ENCODE data around the gene ZNF581.

ZNF581 gene

DNA sequence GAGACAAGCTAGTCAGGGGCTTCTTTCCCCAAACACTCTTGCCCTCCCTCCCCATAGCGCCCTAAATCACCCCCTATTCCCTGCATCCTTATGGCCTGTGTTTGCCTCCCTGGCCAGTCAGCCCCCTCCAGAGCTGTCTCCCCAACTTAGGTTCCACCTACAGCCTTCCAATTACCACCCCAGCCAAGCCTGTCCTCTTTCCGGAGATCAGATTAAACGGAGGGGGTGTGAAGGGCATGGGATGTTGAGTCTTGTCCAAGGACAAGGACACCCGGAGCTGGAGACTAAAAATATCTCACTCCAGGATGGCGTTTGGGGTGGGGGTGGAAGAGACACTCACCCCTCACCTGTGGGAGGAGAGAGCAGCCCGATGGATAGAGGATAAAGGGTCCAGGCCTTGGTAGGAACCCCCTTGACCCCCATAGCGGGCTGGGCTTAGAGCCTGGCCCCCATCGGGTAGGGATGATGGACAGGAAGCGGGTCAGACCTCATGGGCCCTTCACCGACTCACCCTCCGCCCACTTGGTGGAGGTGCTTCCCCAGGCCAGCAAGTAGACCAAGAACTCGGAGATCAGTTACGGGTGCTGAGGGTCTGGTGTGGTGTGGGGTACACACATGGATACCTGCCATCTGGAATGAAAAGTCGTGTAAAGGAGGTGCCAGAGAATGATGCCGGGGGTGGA is 32.0 kb upstream of the ZNF581 start:
- DNase-seq, result no peak

DNA sequence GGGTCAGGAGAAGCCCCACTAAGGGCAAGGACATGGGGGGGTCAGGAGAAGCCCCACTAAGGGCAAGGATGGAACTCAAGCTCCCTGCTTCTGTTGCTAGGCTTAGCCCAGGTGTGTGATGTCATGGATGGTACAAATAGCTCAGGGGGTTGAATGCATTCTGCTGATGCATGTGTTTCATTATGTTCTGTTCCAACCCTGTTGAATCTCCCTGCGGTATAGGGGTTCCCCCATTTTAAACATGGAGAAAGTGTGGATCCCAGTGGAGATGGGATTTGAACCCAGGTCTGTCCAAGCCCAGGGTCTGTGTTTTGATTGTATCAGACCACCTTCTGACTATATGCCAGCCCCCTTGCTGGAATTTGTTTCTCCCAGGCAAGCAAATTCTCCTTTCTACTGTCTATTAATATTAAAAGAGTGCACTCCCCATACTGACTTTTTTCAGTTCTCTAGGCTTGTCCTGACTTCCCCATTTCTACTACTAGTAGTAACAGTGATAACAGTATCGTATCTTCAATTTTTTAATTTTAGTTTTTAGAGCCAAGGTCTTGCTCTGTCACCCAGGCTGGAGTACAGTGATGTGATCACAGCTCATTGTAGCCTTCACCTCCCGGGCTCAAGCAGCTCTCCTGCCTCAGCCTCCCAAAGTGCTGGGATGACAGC is 31.3 kb upstream of the ZNF581 start:
- no peak for DNase-seq

DNA sequence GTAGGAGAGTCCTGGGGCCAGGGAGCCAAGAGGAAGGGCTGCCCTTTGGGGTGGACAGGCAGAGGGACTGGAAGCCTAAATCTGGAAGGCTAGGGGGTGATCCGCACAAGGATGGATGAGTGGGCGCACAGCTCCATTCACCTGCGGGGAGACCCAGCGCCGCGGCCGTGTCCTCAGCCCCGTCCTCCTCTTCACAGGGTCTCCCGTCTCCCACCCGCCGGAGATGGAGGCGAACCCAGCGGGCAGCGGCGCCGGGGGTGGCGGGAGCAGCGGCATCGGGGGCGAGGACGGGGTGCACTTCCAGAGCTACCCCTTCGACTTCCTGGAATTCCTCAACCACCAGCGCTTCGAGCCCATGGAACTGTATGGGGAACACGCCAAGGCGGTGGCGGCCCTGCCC is 30.1 kb upstream of the ZNF581 start:
- DNase-seq, result no peak

DNA sequence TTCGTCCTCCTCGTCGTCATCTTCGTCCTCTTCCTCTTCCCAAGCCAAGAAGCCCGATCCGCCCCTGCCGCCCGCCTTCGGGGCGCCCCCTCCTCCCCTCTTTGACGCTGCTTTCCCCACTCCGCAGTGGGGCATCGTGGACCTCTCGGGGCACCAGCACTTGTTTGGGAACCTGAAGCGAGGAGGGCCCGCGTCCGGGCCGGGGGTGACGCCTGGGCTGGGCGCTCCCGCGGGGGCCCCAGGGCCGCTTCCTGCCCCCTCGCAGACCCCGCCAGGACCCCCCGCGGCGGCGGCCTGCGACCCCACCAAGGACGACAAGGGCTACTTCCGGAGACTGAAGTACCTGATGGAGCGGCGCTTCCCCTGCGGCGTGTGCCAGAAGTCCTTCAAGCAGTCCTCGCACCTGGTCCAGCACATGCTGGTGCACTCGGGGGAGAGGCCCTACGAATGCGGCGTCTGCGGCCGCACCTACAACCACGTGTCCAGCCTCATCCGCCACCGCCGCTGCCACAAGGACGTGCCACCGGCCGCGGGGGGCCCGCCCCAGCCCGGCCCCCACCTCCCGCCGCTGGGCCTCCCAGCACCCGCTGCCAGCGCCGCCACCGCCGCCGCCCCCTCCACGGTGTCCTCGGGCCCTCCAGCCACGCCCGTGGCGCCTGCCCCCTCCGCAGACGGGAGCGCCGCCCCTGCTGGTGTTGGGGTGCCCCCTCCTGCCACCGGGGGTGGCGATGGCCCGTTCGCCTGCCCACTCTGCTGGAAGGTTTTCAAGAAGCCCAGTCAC is 29.3 kb upstream of the ZNF581 start:
- DNase-seq, result no peak

DNA sequence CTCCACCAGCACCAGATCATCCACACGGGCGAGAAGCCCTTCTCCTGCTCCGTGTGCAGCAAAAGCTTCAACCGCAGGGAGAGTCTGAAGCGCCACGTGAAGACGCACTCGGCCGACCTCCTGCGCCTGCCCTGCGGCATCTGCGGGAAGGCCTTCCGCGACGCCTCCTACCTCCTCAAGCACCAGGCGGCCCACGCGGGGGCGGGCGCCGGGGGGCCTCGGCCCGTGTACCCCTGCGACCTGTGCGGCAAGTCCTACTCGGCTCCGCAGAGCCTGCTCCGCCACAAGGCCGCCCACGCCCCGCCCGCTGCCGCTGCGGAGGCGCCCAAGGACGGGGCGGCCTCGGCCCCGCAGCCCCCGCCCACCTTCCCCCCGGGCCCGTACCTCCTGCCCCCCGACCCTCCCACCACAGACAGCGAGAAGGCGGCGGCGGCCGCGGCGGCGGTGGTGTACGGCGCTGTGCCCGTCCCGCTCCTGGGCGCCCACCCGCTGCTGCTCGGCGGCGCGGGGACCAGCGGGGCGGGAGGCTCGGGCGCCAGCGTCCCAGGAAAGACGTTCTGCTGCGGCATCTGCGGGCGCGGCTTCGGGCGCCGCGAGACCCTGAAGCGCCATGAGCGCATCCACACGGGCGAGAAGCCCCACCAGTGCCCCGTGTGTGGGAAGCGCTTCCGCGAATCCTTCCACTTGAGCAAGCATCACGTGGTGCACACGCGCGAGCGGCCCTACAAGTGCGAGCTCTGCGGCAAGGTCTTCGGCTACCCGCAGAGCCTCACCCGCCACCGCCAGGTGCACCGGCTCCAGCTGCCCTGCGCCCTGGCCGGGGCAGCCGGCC is 28.5 kb upstream of the ZNF581 start:
- no peak for DNase-seq

DNA sequence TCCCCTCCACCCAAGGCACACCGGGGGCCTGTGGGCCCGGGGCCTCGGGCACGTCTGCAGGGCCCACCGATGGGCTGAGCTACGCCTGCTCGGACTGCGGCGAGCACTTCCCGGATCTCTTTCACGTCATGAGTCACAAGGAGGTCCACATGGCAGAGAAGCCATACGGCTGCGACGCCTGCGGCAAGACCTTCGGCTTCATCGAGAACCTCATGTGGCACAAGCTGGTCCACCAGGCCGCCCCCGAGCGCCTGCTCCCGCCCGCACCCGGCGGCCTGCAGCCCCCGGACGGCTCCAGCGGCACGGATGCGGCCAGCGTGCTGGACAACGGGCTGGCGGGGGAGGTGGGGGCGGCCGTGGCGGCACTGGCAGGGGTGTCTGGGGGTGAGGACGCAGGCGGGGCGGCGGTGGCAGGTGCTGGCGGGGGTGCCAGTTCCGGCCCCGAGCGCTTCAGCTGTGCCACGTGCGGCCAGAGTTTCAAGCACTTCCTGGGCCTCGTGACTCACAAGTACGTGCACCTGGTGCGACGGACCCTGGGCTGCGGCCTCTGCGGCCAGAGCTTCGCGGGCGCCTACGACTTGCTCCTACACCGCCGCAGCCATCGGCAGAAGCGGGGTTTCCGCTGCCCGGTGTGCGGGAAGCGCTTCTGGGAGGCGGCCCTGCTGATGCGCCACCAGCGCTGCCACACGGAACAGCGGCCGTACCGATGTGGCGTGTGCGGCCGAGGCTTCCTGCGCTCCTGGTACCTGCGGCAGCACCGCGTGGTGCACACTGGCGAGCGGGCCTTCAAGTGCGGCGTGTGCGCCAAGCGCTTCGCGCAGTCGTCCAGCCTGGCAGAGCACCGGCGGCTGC is 27.7 kb upstream of the ZNF581 start:
- DNase-seq, result no peak

DNA sequence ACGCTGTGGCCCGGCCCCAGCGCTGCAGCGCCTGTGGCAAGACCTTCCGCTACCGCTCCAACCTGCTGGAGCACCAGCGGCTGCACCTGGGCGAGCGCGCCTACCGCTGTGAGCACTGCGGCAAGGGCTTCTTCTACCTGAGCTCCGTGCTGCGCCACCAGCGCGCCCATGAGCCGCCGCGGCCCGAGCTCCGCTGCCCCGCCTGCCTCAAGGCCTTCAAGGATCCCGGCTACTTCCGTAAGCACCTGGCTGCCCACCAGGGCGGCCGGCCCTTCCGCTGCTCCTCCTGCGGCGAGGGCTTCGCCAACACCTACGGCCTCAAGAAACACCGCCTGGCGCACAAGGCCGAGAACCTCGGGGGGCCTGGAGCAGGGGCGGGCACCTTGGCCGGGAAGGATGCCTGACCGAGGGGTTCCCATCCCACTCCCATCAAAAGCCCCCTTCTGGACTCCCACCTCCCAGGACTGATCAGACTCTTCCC is 27.0 kb upstream of the ZNF581 start:
- DNase-seq, result no peak

DNA sequence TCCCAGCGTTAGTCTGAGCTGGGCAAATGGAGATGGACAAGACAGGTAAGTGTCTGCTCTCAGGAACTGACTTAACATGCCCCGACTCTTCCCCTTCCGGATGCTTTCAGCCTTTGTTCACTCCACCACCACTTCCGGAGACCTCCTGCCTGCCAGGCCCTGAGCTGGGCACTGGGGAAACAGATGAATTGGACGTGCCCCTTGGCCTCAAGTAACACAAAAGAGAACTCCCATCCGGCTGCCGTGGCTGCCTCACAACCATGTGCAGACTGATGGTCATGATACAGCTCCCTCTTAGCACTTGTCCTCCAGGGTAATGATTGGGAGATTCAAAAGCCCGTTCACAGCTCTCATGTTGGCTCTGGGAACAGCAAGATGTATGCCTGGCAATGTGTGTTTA is 26.0 kb upstream of the ZNF581 start:
- no peak for DNase-seq

DNA sequence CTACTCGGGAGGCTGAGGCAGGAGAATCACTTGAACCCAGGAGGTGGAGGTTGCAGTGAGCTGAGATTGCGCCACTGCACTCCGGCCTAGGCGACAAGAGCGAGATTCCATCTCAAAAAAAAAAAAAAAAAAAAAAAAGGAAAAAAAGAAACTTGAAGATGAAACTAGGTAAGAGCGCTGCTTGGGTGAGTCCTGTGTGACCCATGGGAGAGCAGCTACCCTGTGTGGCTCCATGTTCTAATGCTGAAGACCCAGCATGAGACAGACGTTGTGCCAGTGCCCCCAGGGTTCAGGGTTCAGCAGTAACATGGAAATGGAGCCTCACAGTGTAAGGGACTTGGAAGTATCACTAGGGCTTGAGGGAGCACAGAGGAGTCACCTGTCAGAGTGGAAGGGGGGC is 25.0 kb upstream of the ZNF581 start:
- no peak for DNase-seq

DNA sequence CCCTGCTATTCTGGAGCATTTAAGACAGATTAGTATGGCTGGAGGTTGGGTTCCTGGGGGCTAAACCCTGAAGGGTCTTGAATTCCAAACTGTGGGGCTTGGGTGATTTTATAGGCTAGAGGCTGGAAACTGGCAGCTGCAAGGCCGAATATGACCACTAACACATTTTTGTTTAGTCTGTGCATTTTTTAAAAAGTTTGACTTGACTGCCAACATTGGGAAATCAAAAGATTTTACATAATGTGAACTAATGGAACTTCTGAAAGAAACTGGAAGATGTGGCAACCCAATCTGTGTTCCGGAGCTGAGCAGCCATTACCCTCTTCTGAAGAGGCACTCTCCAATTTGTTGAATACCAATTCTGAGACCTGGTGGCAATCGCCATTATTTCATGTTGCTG is 24.2 kb upstream of the ZNF581 start:
- no peak for DNase-seq

DNA sequence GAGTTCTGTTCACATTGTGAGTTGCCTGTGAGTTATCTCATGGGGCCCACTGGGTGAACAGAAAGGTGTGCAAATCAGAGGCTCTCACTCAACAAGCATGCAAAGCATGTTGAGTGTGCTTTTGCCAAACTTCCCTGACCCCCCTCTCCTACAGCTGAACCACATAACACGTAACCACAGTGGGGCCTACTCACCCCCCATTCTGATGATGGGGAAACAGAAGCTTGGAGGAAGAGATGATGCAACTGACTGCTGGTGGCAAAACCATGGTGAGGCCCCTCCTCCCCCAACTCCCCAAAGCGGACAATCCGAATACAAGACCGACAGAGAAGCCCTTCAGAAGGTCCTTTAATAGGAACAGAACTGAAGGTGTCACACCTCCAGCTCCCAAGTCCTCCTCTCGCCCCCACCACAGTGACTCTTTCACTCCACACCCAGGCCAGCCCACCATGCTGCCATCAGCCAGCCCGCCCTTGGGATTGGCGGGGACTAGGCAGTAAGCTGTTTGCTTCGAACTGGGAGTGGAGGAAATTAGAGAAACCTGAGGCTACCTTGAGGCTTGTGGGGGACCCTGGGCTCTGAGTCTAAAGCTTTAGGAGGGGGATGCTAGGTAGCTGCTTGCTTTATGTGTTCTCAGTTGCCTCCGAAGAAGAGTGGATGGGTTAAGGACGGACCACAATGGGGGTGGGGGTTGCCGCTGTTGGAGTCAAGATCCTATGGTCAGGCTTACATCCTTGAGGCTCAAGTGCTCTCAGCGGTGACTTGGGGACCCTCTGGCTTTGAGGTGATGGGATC is 22.8 kb upstream of the ZNF581 start:
- peak in 1 of 5 donors; percentile 24 for DNase-seq

DNA sequence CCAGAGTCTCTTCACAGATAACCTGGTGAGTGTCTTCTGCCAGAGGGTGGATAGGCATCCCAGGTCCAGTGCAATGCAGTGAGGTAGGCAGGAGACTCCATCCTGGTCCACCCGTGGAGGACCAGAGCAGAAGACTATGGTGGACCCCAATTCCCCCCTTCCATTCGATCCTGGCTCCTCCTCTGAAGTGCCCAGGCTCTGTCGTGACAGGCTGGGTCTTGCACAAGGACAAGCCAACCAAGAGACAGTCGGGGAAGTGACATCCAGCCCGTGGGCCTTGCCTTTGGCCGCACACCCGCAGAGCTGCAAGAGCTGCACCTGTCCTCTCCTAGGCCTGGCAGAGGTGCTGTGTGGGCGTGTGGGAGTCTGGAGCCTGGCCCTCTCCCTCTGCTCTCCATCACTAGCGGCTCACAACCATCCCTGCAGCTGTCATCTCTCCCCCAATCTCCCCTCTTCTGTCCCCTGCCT is 22.2 kb upstream of the ZNF581 start:
- DNase-seq, result no peak

DNA sequence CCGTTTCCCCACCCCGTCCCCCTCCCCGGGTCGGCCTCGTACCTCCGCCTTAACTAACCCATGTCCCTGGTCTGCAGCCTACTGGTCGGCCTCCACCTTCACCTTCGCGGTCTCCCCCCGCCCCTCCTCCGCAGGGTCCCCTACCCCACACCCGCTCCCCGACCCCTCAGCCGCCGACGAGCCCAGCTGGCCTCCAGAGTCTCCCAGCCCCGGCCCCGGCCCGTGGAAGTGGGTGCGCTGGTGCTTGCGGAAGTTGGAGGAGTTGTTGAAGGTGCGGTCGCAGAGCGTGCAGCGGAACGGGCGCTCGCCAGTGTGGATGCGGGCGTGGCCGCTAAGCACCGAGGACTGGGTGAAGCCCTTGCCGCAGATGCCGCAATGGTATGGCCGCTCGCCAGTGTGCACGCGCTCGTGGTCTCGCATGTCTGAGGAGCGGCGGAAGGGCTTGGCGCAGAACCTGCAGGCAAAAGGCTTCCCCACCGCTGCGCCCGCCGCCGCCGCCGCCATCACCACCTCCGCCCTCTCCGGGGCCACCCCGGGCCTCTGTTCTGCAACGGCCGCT is 21.7 kb upstream of the ZNF581 start:
- no peak for DNase-seq

DNA sequence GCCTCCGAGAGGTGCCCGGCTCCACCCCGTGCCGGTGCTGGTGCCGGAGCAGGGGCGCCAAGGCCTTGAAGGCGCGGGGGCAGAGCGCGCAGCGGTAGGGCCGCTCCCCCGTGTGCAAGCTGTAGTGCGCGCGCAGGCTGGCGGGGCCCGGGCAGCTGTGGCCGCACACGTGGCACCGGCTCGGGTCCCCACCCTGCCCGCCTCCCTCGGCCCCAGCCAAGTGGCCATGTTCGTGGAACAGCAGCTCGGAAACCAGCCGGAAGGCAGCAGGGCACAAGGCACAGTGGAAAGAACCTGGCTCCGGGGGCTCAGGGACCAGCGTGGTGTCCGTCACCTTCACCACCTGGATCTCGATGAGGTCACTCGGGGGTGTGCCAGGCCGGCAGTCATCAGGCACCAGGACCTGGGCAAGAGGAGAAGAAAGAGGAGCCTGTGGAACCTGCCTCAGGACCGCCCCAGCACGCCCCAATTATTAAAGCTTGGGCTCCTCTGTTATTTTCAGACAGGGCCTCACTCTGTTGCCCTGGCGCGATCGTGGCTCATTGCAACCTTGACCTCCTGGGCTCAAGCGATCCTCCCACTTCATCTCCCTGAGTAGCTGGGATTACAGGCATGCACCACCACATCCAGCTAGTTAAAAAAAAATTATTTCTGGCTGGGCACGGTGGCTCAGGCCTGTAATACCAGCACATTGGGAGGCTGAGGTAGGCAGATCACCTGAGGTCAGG is 21.0 kb upstream of the ZNF581 start:
- no peak for DNase-seq

DNA sequence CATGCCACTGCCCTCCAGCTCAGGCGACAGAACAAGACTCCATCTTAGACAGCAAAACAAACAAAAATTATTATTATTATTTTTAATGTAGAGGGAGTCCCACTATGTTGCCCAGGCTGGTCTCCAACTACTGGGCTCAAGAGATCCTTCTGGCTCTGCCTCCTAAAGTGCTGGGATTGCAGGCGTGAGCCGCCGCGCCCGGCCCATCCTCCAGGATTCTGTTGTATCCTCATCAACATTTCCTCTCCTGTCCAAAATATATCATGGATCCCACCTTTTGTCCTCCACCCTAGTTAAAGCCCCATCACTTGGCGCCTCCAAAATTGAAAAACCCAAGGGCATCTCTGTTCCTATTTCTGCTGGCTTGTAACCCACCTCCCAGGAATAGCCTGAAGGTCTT is 20.3 kb upstream of the ZNF581 start:
- no peak for DNase-seq

DNA sequence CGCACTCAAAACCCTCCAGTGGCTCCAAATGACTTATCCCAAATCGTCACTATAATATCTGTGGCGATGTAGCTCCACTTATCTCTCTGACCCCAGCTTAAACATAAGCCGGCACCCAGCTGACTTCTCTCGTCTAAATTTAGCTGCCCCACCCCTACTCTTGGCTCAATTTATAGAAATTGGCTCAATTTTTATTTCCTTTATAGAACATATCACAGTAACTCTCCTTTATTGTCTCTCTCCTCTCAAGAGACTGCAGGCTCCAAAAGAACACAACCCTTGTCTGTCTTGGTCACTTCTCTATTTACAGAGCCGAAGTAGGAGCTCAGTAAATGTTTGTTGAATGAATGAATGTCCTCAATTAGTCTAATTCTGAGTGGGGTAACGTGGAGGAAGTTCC is 19.9 kb upstream of the ZNF581 start:
- DNase-seq, result no peak

DNA sequence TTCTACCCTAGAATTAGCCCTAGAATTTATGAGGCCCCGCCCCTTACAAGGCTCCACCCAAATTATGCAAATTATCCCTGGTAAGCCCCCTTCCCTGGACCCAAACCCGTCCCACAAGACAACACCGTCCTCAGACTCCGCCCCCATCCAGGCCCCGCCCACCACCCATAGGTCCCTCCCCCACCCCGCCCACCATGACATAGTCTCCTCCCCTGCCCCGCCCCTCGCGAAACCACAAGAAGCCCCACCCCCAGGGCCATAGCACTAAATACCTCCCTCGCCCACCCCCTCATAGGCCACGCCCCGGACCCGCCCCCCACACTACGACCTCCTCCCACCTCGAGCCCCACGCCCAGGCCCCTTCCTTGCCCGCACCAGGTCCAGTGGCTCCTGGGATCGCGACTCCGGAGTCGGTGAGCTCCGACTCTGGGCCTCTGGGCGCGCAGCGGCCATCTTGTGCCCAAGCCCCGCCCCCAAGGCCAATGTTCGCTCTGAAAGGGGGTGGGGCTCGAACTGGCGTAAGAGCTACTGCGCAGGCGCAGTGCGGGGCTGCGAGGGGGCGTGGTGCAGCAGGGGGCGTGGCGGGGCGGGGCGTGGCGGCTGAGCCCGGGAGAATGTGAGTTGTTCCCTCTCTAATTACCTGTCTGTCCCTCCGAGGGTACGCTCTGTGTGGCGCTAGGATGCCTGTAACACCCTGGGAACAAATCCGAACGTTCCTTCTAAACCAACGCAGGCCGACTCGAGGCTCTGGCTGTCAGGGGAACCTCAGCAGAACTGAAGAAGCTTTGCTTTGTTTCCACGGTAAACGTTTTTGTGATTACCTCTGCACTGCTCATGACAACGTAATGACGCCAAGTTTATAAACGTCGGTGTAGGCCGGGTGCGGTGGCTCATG is 19.1 kb upstream of the ZNF581 start, which contains the start of gene ZNF784:
Gene ZNF784, minus strand, starts transcription at position 458 of the 895 bp plus-strand sequence. Its CDS starts 5 bp downstream, at position 453.
- peak; percentile 88 to 96 (median 92) for DNase-seq

DNA sequence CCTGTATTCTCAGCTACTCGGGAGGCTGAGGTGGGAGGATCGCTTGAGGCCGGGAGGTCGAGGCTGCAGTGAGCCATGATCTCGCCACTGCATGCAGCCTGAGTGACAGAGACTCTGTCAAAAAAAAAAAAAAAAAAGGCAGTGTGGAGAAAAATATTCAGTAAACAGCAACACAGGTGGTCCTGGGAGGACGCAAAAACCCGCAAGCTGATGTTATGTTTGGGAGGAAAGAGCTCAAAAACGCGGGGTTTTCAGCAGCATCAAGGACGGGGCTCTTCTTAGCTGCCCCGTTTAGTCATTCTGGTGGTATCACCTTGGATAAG is 18.5 kb upstream of the ZNF581 start:
- no peak for DNase-seq

DNA sequence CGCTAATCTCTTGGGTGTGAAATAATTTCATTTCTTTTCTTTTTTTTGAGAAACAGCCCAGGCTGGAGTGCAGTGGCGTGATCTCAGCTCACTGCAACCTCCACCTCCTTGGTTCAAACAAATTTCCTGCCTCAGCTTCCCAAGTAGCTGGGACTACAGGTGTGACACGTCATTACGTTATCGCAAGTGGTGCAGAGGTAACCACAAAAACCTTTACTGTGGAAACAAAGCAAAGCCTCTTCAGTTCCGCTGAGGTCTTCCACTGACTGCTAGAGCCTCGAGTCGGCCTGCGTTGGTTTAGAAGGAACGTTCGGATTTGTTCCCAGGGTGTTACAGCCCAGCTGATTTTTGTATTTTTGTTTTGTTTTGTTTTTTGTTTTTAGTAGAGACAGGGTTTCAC is 17.1 kb upstream of the ZNF581 start:
- DNase-seq, result peak in 4 of 5 donors; percentile 54 to 88 (median 64)
